ENCODE measurements around the gene CHIC2.

- TF ChIP-seq, protein P1, sequence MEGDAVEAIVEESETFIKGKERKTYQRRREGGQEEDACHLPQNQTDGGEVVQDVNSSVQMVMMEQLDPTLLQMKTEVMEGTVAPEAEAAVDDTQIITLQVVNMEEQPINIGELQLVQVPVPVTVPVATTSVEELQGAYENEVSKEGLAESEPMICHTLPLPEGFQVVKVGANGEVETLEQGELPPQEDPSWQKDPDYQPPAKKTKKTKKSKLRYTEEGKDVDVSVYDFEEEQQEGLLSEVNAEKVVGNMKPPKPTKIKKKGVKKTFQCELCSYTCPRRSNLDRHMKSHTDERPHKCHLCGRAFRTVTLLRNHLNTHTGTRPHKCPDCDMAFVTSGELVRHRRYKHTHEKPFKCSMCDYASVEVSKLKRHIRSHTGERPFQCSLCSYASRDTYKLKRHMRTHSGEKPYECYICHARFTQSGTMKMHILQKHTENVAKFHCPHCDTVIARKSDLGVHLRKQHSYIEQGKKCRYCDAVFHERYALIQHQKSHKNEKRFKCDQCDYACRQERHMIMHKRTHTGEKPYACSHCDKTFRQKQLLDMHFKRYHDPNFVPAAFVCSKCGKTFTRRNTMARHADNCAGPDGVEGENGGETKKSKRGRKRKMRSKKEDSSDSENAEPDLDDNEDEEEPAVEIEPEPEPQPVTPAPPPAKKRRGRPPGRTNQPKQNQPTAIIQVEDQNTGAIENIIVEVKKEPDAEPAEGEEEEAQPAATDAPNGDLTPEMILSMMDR (IDR thresholded peaks at IDR 0.05; ENCODE audit: low read length) = no peak
- TF ChIP-seq EZH2 (IDR thresholded peaks at IDR 0.05; ENCODE audit: borderline replicate concordance, low read length) = no peak
Measured at GRCh38 chr4:54014666-54015160, 49.7 kb downstream of the CHIC2 start.
